HL-60 (cell line): ENCODE measurements around the gene MRTFA.
A peak's percentile ranks its signal among the peaks of the same experiment; 100 is the strongest.

Source experiments
- DNase-seq, 2 experiments: peaks; one replicate each; pipeline ENCODE4 v3.0.0-alpha.2; 2010 to 2020; ENCODE audit warnings: low read depth in 1 of 2, low spot score in 1 of 2
- H3K27ac ChIP-seq: fragments of 250-450 bp; sonication (Bioruptor Pico); replicated peaks from 2 replicates; pipeline ENCODE4 v1.5.1; 2020; ENCODE audit warnings: mild to moderate bottlenecking, moderate library complexity
- H3K27me3 ChIP-seq: fragments of 250-450 bp; sonication (Bioruptor Pico); 2 replicates; pipeline ENCODE4 v1.5.1; 2021; ENCODE audit warnings: mild to moderate bottlenecking, moderate library complexity; ENCODE audit not compliant: insufficient read depth, poor library complexity, severe bottlenecking
- H3K4me3 ChIP-seq: replicated peaks from 2 replicates; pipeline ENCODE4 v1.5.1; 2011; ENCODE audit warnings: mild to moderate bottlenecking, control low read depth, low read length; ENCODE audit not compliant: insufficient read depth
- CTCF ChIP-seq: IDR thresholded peaks from one replicate; pipeline ENCODE4 v1.5.1; 2011; ENCODE audit warnings: low read length, control low read depth, inconsistent platforms; ENCODE audit not compliant: insufficient read depth
- GABPA ChIP-seq: IDR thresholded peaks from 2 replicates; pipeline ENCODE4 v1.6.1; 2012; ENCODE audit warnings: low read depth
- POLR2AphosphoS5 ChIP-seq: IDR thresholded peaks from 2 replicates; pipeline ENCODE4 v1.6.1; 2012; ENCODE audit warnings: low read depth
- SPI1 ChIP-seq: IDR thresholded peaks from 2 replicates; pipeline ENCODE4 v1.6.1; 2012; ENCODE audit warnings: low read depth, mild to moderate bottlenecking, borderline replicate concordance
- TF ChIP-seq, protein P1 (sequence below): IDR thresholded peaks from 2 replicates; pipeline ENCODE4 v1.6.1; 2012; ENCODE audit warnings: low read depth; ENCODE audit not compliant: insufficient replicate concordance

Gene MRTFA

DNA sequence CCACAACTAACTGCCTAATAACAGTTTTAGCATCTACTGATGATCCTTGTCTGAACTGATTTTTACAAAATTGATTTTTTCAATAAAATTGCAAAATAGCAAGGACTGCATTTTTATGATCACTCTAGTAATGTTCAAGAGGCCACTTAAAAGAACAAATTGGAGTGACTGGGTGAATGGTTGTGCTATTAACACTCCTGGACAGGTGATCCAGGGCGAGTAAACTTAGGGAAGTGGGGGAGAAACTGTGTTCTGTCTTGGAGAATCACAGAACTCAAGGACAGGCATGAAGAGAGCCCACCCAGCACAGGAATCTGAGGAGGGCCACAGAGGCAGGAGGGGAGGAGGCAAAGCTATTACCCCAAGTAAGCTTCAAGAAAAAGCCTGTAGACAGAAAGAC is 190.3 kb downstream of the MRTFA start:
- no peak overlapping the region for H3K4me3 ChIP-seq
- H3K27ac ChIP-seq, result no peak overlapping the region
- no peak for DNase-seq
- no peak for TF ChIP-seq CTCF
- no peak for TF ChIP-seq SPI1
- TF ChIP-seq GABPA, result no peak
- TF ChIP-seq, protein P1, sequence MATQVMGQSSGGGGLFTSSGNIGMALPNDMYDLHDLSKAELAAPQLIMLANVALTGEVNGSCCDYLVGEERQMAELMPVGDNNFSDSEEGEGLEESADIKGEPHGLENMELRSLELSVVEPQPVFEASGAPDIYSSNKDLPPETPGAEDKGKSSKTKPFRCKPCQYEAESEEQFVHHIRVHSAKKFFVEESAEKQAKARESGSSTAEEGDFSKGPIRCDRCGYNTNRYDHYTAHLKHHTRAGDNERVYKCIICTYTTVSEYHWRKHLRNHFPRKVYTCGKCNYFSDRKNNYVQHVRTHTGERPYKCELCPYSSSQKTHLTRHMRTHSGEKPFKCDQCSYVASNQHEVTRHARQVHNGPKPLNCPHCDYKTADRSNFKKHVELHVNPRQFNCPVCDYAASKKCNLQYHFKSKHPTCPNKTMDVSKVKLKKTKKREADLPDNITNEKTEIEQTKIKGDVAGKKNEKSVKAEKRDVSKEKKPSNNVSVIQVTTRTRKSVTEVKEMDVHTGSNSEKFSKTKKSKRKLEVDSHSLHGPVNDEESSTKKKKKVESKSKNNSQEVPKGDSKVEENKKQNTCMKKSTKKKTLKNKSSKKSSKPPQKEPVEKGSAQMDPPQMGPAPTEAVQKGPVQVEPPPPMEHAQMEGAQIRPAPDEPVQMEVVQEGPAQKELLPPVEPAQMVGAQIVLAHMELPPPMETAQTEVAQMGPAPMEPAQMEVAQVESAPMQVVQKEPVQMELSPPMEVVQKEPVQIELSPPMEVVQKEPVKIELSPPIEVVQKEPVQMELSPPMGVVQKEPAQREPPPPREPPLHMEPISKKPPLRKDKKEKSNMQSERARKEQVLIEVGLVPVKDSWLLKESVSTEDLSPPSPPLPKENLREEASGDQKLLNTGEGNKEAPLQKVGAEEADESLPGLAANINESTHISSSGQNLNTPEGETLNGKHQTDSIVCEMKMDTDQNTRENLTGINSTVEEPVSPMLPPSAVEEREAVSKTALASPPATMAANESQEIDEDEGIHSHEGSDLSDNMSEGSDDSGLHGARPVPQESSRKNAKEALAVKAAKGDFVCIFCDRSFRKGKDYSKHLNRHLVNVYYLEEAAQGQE, result no peak
- no peaks in the 10 kb centered on the region for H3K27me3 ChIP-seq

DNA sequence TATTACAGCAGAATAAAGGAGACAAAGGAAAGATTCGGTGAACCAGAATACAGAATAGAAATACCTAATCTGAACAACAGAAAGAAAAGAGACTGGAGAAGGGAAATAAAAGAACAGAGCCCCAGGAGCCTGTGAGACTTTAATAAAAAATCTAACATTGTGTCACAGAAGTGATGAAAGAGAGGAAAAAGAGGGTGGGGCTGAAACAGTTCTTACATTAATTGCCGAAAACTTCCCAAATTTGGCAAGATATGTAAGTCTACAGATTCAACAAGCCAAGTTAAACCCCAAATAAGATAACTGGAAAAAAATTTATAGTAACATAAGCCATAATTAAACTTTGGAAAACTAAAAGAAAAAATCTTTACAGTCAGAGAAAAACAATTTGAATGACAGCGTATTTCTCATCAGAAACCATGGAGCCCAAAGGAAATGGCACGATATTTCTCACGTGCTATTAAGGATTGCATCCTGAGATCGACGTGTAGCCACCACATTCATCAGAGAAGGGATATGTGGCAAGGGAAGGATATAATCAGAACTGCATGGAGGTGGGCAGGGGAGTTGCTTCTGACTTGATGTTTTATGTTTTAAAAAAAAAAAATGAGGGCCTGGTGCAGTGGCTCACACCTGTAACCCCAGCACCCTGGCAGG is 192.2 kb downstream of the MRTFA start:
- no peaks in the 10 kb centered on the region for H3K27me3 ChIP-seq
- TF ChIP-seq POLR2AphosphoS5, result no peak
- no peak for TF ChIP-seq CTCF
- no peak for TF ChIP-seq SPI1
- TF ChIP-seq, protein P1, result no peak
- no peak for TF ChIP-seq GABPA
- H3K4me3 ChIP-seq, result no peak overlapping the region
- no peak for DNase-seq
- peak overlapping the region; percentile 47 for H3K27ac ChIP-seq

- H3K27me3 ChIP-seq, result no peaks in the 10 kb centered on the region
- DNase-seq, result peak in 1 of 2 experiments; percentile 59
- H3K4me3 ChIP-seq, result no peak overlapping the region
- peak overlapping the region; percentile 47 for H3K27ac ChIP-seq
- TF ChIP-seq, protein P1, result no peak
- no peak for TF ChIP-seq CTCF
- no peak for TF ChIP-seq POLR2AphosphoS5
- TF ChIP-seq GABPA, result no peak
- no peak; the same call in 1 of the 2 replicates for TF ChIP-seq SPI1
Measured at GRCh38 chr22:40443732-40444131, 192.8 kb downstream of the MRTFA start.
